ENCODE measurements around the gene MEGF11. TPM values are rescaled to one million over a fixed set of nuclear protein-coding genes. Genes with fewer than 3 reads are reported as not detected.

The MEGF11 gene
- total RNA-seq, 2 experiments from 2014 or later, result 3.3 to 6.8 TPM

DNA sequence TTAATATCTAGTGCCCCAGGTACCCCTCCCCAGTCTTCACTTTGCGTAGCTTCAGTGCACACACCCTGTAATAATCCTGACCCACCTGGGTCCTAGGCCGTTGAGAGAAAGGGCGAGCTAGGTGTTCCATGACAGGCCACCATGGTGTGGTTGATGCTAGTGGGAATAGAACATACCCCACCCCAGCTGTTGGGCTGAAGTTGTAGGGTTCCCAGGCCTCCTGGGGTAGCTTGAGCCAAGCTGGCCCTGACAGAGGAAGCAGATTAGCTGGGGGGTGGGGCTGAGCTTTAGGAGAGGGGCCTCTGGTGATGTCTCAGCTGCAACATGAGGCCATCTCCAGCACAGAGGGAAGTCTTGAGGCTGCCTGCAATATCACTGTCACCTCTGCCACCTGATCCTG is 343.7 kb downstream of the MEGF11 start:
- ChIA-PET POLR2A (interaction anchor here (0.7 kb wide), 1 partner anchor 38 kb away, joined by 3 read pairs; no protein-coding TSS in a partner anchor), CTCF (ENCODE audit: unreplicated experiment) (no interaction called here)
- no peaks in the 10 kb centered on the region for H3K9me2 ChIP-seq (ENCODE audit: insufficient read depth, low read length)
- H2AFZ ChIP-seq (ENCODE audit: low read length), result no peak overlapping the region
- H3K27ac ChIP-seq (ENCODE audit: low read depth, low read length, poor library complexity, severe bottlenecking), result no peak overlapping the region
- H3K36me3 ChIP-seq (ENCODE audit: insufficient read depth, low read length), result peaks cover 3% of the 10 kb centered on the region
- H3K79me2 ChIP-seq (ENCODE audit: insufficient read depth, low read depth, low read length), result no peaks in the 10 kb centered on the region
- no peak for TF ChIP-seq EZH2phosphoT487 (IDR thresholded peaks at IDR 0.05; ENCODE audit: borderline replicate concordance, low read depth, low read length)
- TF ChIP-seq, protein P1, sequence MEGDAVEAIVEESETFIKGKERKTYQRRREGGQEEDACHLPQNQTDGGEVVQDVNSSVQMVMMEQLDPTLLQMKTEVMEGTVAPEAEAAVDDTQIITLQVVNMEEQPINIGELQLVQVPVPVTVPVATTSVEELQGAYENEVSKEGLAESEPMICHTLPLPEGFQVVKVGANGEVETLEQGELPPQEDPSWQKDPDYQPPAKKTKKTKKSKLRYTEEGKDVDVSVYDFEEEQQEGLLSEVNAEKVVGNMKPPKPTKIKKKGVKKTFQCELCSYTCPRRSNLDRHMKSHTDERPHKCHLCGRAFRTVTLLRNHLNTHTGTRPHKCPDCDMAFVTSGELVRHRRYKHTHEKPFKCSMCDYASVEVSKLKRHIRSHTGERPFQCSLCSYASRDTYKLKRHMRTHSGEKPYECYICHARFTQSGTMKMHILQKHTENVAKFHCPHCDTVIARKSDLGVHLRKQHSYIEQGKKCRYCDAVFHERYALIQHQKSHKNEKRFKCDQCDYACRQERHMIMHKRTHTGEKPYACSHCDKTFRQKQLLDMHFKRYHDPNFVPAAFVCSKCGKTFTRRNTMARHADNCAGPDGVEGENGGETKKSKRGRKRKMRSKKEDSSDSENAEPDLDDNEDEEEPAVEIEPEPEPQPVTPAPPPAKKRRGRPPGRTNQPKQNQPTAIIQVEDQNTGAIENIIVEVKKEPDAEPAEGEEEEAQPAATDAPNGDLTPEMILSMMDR (conservative IDR thresholded peaks at IDR 0.05; ENCODE audit: low read length), result no peak
- no peak overlapping the region for H3K4me3 ChIP-seq (ENCODE audit: low read depth, low read length, poor library complexity, severe bottlenecking)
- no peaks in the 10 kb centered on the region for H3K9me3 ChIP-seq (ENCODE audit: low read length)
- H3K4me2 ChIP-seq (ENCODE audit: low read length), result no peak overlapping the region
- no TSS peak for BruUV-seq (replicated peaks)
- intact Hi-C loops (cut with micrococcal nuclease; ENCODE audit: unreplicated experiment), result no loop called here
- no peak for DNase-seq (ENCODE audit: low spot score)
- no peaks in the 10 kb centered on the region for H4K20me1 ChIP-seq (ENCODE audit: insufficient read depth, low read length)
- peaks cover 4% of the 10 kb centered on the region for H3K4me1 ChIP-seq (ENCODE audit: insufficient read depth, low read length, poor library complexity, severe bottlenecking)

DNA sequence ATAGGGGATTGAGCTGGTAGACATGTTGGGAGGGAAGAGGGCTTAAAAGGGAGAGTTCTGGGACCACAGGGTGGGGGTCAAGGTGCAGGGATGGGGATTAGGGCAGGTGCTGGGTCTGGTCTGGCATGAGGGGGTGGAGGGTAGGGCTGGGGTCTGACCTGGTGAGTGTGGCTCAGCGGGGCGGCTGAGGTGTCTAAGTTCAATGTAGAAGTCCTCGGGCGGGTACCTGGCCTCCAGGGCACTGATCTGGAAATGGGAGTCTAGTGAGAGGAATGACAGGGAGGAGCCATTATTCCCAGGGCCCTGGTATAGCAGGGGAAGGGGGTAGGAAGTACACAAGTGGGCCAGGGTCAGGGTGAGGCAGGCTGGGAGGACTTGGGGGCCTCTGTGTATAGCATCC is 344.7 kb downstream of the MEGF11 start:
- POLR2A ChIA-PET, result no interaction called here
- Histone ChIP-seq H3K4me1 (ENCODE audit: insufficient read depth, low read length, poor library complexity, severe bottlenecking) (peaks cover 8% of the 10 kb centered on the region), H3K4me2 (ENCODE audit: low read length) (no peak overlapping the region), H3K9me3 (ENCODE audit: low read length) (no peaks in the 10 kb centered on the region), H3K4me3 (ENCODE audit: low read depth, low read length, poor library complexity, severe bottlenecking) (no peak overlapping the region), H2AFZ (ENCODE audit: low read length) (no peak overlapping the region), H3K79me2 (ENCODE audit: insufficient read depth, low read depth, low read length) (no peaks in the 10 kb centered on the region), H3K27ac (ENCODE audit: low read depth, low read length, poor library complexity, severe bottlenecking) (no peak overlapping the region), H3K36me3 (ENCODE audit: insufficient read depth, low read length) (peaks cover 11% of the 10 kb centered on the region), H4K20me1 (ENCODE audit: insufficient read depth, low read length) (no peaks in the 10 kb centered on the region), H3K9me2 (ENCODE audit: insufficient read depth, low read length) (no peaks in the 10 kb centered on the region)
- DNase-seq (ENCODE audit: low spot score), result no peak
- intact Hi-C loops (cut with micrococcal nuclease; ENCODE audit: unreplicated experiment), result no loop called here
- CTCF ChIA-PET (ENCODE audit: unreplicated experiment), result no interaction called here
- no TSS peak for BruUV-seq (replicated peaks)
- TF ChIP-seq, protein P1 (conservative IDR thresholded peaks at IDR 0.05; ENCODE audit: low read length), result no peak
- no peak for TF ChIP-seq EZH2phosphoT487 (IDR thresholded peaks at IDR 0.05; ENCODE audit: borderline replicate concordance, low read depth, low read length)

DNA sequence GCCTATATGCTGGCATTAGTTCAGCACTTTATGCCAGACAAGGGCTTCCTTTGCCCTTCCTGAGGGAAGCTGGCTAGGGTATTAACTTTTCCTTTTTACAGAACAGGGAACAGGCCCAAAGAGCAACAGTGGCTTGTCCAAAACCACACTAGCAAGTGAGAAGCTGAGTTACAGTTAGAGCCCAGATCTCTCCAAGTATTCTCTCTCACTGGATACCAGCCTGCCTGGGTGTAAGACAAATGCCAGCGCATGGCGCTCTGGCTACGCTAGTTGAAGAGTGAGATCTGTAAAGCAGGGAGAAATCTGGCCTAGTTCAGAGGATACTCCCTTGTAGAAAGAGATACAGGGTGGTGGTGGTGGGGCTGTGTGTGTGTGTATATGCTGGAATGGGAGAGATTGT is 345.9 kb downstream of the MEGF11 start:
- no peak for DNase-seq (ENCODE audit: low spot score)
- H3K36me3 ChIP-seq (ENCODE audit: insufficient read depth, low read length), result peaks cover 20% of the 10 kb centered on the region
- CTCF ChIA-PET (ENCODE audit: unreplicated experiment), result no interaction called here
- POLR2A ChIA-PET, result interaction anchor here (1.2 kb wide), 1 partner anchor 11 kb away, joined by 5 read pairs; no protein-coding TSS in a partner anchor
- BruUV-seq (replicated peaks), result no TSS peak
- H3K79me2 ChIP-seq (ENCODE audit: insufficient read depth, low read depth, low read length), result no peaks in the 10 kb centered on the region
- no peaks in the 10 kb centered on the region for H3K9me3 ChIP-seq (ENCODE audit: low read length)
- no peak overlapping the region for H3K4me2 ChIP-seq (ENCODE audit: low read length)
- H3K4me3 ChIP-seq (ENCODE audit: low read depth, low read length, poor library complexity, severe bottlenecking), result no peak overlapping the region
- no peaks in the 10 kb centered on the region for H4K20me1 ChIP-seq (ENCODE audit: insufficient read depth, low read length)
- intact Hi-C loops (cut with micrococcal nuclease; ENCODE audit: unreplicated experiment), result no loop called here
- no peak overlapping the region for H3K27ac ChIP-seq (ENCODE audit: low read depth, low read length, poor library complexity, severe bottlenecking)
- H3K9me2 ChIP-seq (ENCODE audit: insufficient read depth, low read length), result no peaks in the 10 kb centered on the region
- H3K4me1 ChIP-seq (ENCODE audit: insufficient read depth, low read length, poor library complexity, severe bottlenecking), result peaks cover 20% of the 10 kb centered on the region
- H2AFZ ChIP-seq (ENCODE audit: low read length), result no peak overlapping the region
- TF ChIP-seq EZH2phosphoT487 (IDR thresholded peaks at IDR 0.05; ENCODE audit: borderline replicate concordance, low read depth, low read length), result no peak
- TF ChIP-seq, protein P1 (conservative IDR thresholded peaks at IDR 0.05; ENCODE audit: low read length), result no peak
